Mesenchymal stem cell (in vitro differentiated cells and primary cell): ENCODE measurements around the gene ZSWIM5.
"Not testable (repeated sequence)": the region's sequence is repeated elsewhere in the genome, so short reads cannot be mapped to it uniquely, and the experiment has no call there.

Source experiments
- DNase-seq: peaks from one replicate; pipeline ENCODE4 v3.0.0-alpha.2; 2013
- H2AFZ ChIP-seq: one replicate; pipeline ENCODE4 v1.6.1; 2013; ENCODE audit warnings: low read depth, mild to moderate bottlenecking, control low read depth, inconsistent platforms, low read length, moderate library complexity
- H2AK5ac ChIP-seq: 2 replicates; pipeline ENCODE4 v1.6.1; 2013; ENCODE audit warnings: low read length, moderate library complexity, mild to moderate bottlenecking, inconsistent platforms; ENCODE audit not compliant: severe bottlenecking
- H2BK120ac ChIP-seq: one replicate; pipeline ENCODE4 v1.6.1; 2013; ENCODE audit warnings: low read depth, mild to moderate bottlenecking, inconsistent platforms, low read length, moderate library complexity
- H2BK12ac ChIP-seq, 2 experiments: one replicate each; pipeline ENCODE4 v1.6.1; 2013; ENCODE audit warnings: inconsistent platforms in 2 of 2, low read length in 2 of 2, mild to moderate bottlenecking in 2 of 2, moderate library complexity in 2 of 2, control low read depth in 1 of 2
- H2BK15ac ChIP-seq: one replicate; pipeline ENCODE4 v1.6.1; 2013; ENCODE audit warnings: mild to moderate bottlenecking, low read depth, inconsistent platforms; ENCODE audit not compliant: poor library complexity, severe bottlenecking
- H2BK5ac ChIP-seq: 2 replicates; pipeline ENCODE4 v1.6.1; 2013; ENCODE audit warnings: low read depth, mild to moderate bottlenecking, low read length, control low read depth, inconsistent platforms; ENCODE audit not compliant: poor library complexity, severe bottlenecking
- H3K14ac ChIP-seq, 2 experiments: one replicate each; pipeline ENCODE4 v1.6.1; 2013; ENCODE audit warnings: inconsistent platforms in 2 of 2, low read length in 2 of 2, control low read depth in 1 of 2, mild to moderate bottlenecking in 1 of 2, moderate library complexity in 1 of 2
- H3K18ac ChIP-seq, 2 experiments: one replicate each; pipeline ENCODE4 v1.6.1; 2013; ENCODE audit warnings: inconsistent platforms in 2 of 2, low read length in 2 of 2, control low read depth in 1 of 2, low read depth in 1 of 2, mild to moderate bottlenecking in 1 of 2
- H3K23ac ChIP-seq, 2 experiments: one replicate each; pipeline ENCODE4 v1.6.1; 2013; ENCODE audit warnings: inconsistent platforms in 2 of 2, low read length in 2 of 2, mild to moderate bottlenecking in 2 of 2, moderate library complexity in 2 of 2, control low read depth in 1 of 2
- H3K27ac ChIP-seq: 2 replicates; pipeline ENCODE4 v1.5.1; 2013; ENCODE audit warnings: mild to moderate bottlenecking, moderate library complexity, low read length, control low read depth, inconsistent platforms; ENCODE audit not compliant: poor library complexity, severe bottlenecking
- H3K27me3 ChIP-seq, 2 experiments: 2 replicates each; pipeline versions ENCODE4 v1.6.1 to v1.7.0; 2013; ENCODE audit warnings: low read length in 2 of 2, mild to moderate bottlenecking in 2 of 2, moderate library complexity in 2 of 2, control low read depth in 1 of 2, inconsistent platforms in 1 of 2; ENCODE audit not compliant: control insufficient read depth in 1 of 2, insufficient read depth in 1 of 2
- H3K36me3 ChIP-seq, 2 experiments: 2 replicates each; pipeline versions ENCODE4 v1.6.1 to v1.7.0; 2013; ENCODE audit warnings: low read length in 2 of 2, control low read depth in 1 of 2, inconsistent platforms in 1 of 2, low read depth in 1 of 2, mild to moderate bottlenecking in 1 of 2; ENCODE audit not compliant: insufficient read depth in 2 of 2, control insufficient read depth in 1 of 2
- H3K4ac ChIP-seq, 2 experiments: one replicate each; pipeline ENCODE4 v1.6.1; 2013; ENCODE audit warnings: inconsistent platforms in 2 of 2, low read length in 2 of 2, mild to moderate bottlenecking in 2 of 2, moderate library complexity in 2 of 2, control low read depth in 1 of 2, low read depth in 1 of 2
- H3K4me1 ChIP-seq: 2 replicates; pipeline ENCODE4 v1.6.1; 2013; ENCODE audit warnings: low read depth, low read length, control low read depth; ENCODE audit not compliant: control insufficient read depth, insufficient read depth
- H3K4me2 ChIP-seq: 2 replicates; pipeline ENCODE4 v1.6.1; 2013; ENCODE audit warnings: low read length, mild to moderate bottlenecking, inconsistent platforms; ENCODE audit not compliant: poor library complexity, severe bottlenecking
- H3K4me3 ChIP-seq, 2 experiments: 2 replicates each; pipeline versions ENCODE4 v1.5.1 to v1.7.0; 2013; ENCODE audit warnings: low read length in 2 of 2, mild to moderate bottlenecking in 2 of 2, control low read depth in 1 of 2, low read depth in 1 of 2; ENCODE audit not compliant: insufficient read depth in 1 of 2
- H3K79me1 ChIP-seq: replicated peaks from 2 replicates; pipeline ENCODE4 v1.6.1; 2013; ENCODE audit warnings: mild to moderate bottlenecking, control low read depth, low read length, inconsistent platforms; ENCODE audit not compliant: poor library complexity, severe bottlenecking
- H3K9ac ChIP-seq: 2 replicates; pipeline ENCODE4 v1.7.0; 2013; ENCODE audit warnings: mild to moderate bottlenecking, low read length, moderate library complexity
- H3K9me3 ChIP-seq: 2 replicates; pipeline ENCODE4 v1.7.0; 2013; ENCODE audit warnings: mild to moderate bottlenecking, low read length; ENCODE audit not compliant: control insufficient read depth
- H4K8ac ChIP-seq: one replicate; pipeline ENCODE4 v1.6.1; 2013; ENCODE audit warnings: inconsistent platforms, mild to moderate bottlenecking, low read length, moderate library complexity
- H4K91ac ChIP-seq: one replicate; pipeline ENCODE4 v1.6.1; 2013; ENCODE audit warnings: mild to moderate bottlenecking, low read length, inconsistent platforms
- WGBS: methylation state at CpG from one replicate; pipeline ENCODE4 v1.1.7; 2013; ENCODE audit warnings: mixed read lengths; 5-methylcytosine and 5-hydroxymethylcytosine counted together

Gene ZSWIM5

DNA sequence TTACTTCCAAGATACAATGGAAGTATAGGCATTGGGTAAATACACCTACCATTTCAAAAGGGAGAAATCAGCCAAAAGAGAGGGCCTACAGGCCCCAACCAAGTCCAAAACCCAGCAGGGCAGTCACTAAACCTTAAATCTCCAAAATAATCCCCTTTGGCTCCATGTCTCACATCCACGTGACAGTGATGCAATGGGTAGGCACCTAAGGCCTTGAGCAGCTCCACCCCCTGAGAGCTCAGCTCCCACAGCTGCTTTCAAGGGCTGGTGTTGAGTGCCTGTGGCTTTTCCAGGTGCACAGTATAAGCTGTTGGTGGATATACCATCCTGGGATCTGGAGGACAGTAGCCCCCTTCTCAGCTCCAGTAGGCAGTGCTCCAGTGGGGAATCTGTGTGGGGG is 121.8 kb downstream of the ZSWIM5 start:
- Histone ChIP-seq H3K4me1 (no peaks in the 10 kb centered on the region), H2BK120ac (no peak overlapping the region), H2AFZ (no peak overlapping the region), H3K36me3 (no peaks in the 10 kb centered on the region), H2BK12ac (no peak overlapping the region), H2BK5ac (no peak overlapping the region), H3K79me1 (no peaks in the 10 kb centered on the region), H4K91ac (no peak overlapping the region), H3K27ac (no peak overlapping the region), H3K9ac (no peak overlapping the region), H3K9me3 (no peaks in the 10 kb centered on the region), H3K14ac (no peak overlapping the region), H2AK5ac (no peak overlapping the region), H3K27me3 (no peaks in the 10 kb centered on the region), H3K4me3 (no peak overlapping the region), H3K18ac (no peak overlapping the region), H3K23ac (no peak overlapping the region), H3K4me2 (no peak overlapping the region), H3K4ac (no peak overlapping the region), H4K8ac (no peak overlapping the region), H2BK15ac (no peak overlapping the region)
- WGBS = 73% methylated on average over 1 of the region's 1 CpG
- no peak for DNase-seq

DNA sequence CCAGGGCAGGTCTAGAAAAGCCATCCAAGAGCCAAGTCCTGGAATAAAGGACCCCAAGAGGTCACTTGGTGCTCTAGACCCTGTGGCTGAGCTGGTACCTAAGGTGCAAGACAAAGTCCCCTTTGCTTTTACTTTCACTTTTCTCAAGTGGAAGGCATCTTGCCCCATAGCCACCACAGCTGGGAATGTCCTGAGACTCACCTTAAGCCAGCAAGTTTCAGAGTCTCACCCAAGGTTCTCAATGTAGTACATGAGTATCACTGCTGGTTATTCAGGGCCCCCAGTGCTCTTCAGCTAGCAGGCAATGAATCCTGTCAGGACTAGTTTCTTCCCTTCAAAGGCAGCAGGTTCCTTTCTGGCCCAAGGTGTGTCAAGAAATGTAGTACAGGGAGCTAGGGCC is 126.9 kb downstream of the ZSWIM5 start:
- Histone ChIP-seq H2AK5ac (no peak overlapping the region), H3K27ac (no peak overlapping the region), H3K36me3 (no peaks in the 10 kb centered on the region), H3K23ac (no peak overlapping the region), H3K4me1 (no peaks in the 10 kb centered on the region), H2AFZ (no peak overlapping the region), H3K4ac (no peak overlapping the region), H3K14ac (no peak overlapping the region), H3K18ac (no peak overlapping the region), H3K4me2 (no peak overlapping the region), H3K79me1 (no peaks in the 10 kb centered on the region), H3K27me3 (no peaks in the 10 kb centered on the region), H3K9ac (no peak overlapping the region), H2BK15ac (no peak overlapping the region), H2BK5ac (no peak overlapping the region), H3K4me3 (no peak overlapping the region), H4K8ac (no peak overlapping the region), H2BK120ac (no peak overlapping the region), H4K91ac (no peak overlapping the region), H3K9me3 (no peaks in the 10 kb centered on the region), H2BK12ac (no peak overlapping the region)
- DNase-seq = no peak

DNA sequence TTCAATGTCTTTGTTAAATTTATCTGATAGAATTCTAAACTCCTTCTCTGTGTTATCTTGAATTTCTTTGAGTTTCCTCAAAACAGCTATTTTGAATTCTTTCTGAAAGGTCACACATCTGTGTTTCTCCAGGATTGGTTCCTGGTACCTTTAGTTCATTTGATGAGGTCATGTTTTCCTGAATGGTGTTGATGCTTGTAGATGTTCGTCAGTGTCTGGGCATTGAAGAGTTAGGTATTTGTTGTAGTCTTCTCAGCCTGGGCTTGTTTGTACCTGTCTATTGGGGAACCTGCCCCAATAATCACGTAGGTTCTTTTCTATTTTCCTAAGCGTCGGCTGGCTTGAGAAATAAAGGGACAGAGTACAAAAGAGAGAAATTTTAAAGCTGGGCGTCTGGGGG is 129.4 kb downstream of the ZSWIM5 start:
- WGBS = 93% methylated on average over 4 of the region's 5 CpGs

DNA sequence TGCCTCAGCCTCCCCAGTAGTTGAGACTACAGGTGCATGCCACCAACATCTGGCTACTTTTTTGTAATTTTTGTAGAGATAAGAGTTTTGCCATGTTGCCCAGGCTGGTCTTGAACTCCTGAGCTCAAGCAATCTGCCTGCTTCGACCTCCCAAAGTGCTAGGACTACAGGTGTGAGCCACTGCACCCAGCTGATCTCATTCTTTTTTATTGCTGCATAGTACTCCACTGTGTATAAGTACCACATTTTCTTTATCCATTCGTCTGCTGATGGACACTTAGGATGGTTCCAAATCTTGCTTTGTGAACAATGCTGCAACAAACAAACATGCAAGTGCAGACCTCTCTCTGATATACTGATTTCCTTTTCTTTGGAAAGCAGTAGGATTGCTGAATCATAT is 134.8 kb downstream of the ZSWIM5 start:
- Histone ChIP-seq H2BK15ac (no peak overlapping the region), H3K36me3 (no peaks in the 10 kb centered on the region), H2BK120ac (no peak overlapping the region), H4K91ac (no peak overlapping the region), H3K27me3 (no peaks in the 10 kb centered on the region), H4K8ac (no peak overlapping the region), H3K9ac (no peak overlapping the region), H3K4me2 (no peak overlapping the region), H3K4ac (no peak overlapping the region), H3K79me1 (no peaks in the 10 kb centered on the region), H2BK12ac (no peak overlapping the region), H2BK5ac (no peak overlapping the region), H3K4me1 (no peaks in the 10 kb centered on the region), H2AFZ (no peak overlapping the region), H2AK5ac (no peak overlapping the region), H3K14ac (no peak overlapping the region), H3K27ac (no peak overlapping the region), H3K23ac (no peak overlapping the region), H3K4me3 (no peak overlapping the region), H3K18ac (no peak overlapping the region), H3K9me3 (peaks cover 8% of the 10 kb centered on the region)
- DNase-seq = no peak
- WGBS = 47% methylated on average over 2 of the region's 2 CpGs

More for the DNA sequence above, 129.4 kb downstream of the ZSWIM5 start:
- not testable (repeated sequence) for H3K23ac ChIP-seq, H4K8ac ChIP-seq, H3K27ac ChIP-seq, H3K14ac ChIP-seq, H3K4ac ChIP-seq, H2AK5ac ChIP-seq, H2AFZ ChIP-seq, H3K36me3 ChIP-seq, H3K4me1 ChIP-seq, H3K9ac ChIP-seq, H2BK5ac ChIP-seq, H2BK15ac ChIP-seq, DNase-seq, H3K4me2 ChIP-seq, H2BK120ac ChIP-seq, H3K9me3 ChIP-seq, H3K4me3 ChIP-seq, H4K91ac ChIP-seq, H3K79me1 ChIP-seq, H3K18ac ChIP-seq, H2BK12ac ChIP-seq, H3K27me3 ChIP-seq
